ENCODE results near the gene XDH.

Gene XDH

DNA sequence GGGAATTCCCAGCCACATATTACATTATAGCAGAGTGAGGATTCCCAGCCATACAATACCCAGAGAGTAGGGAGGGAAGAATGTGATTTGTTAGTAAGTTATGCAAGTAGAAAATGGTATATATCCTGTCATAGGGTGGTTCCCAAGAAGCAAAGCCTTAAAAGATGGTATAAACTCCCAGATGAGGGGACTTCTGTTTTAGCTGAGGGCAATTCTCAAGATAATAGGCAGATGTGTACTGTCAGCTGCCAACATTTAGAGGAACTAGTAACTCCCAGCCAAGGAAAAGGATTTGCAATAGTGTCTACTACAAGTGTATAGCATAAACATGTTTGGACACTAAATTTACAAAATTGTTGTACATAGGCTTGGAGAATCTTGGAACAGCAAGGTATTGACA, 86.5 kb downstream of the XDH start:
- Histone ChIP-seq H3K4me1 (ENCODE audit: insufficient read depth, low read length, severe bottlenecking) (no peaks in the 10 kb centered on the region), H3K9me2 (ENCODE audit: low read depth, low read length) (no peaks in the 10 kb centered on the region), H3K79me2 (ENCODE audit: insufficient read depth, low read length) (no peaks in the 10 kb centered on the region), H3K27ac (ENCODE audit: low read depth, low read length, poor library complexity, severe bottlenecking) (no peak overlapping the region), H4K20me1 (ENCODE audit: insufficient read depth, low read length) (no peaks in the 10 kb centered on the region), H3F3A (ENCODE audit: insufficient read depth, low read length) (no peaks in the 10 kb centered on the region), H3K4me3 (ENCODE audit: low read depth, low read length, poor library complexity, severe bottlenecking) (no peak overlapping the region), H3K27me3 (ENCODE audit: insufficient read depth, low read length) (0 out of 2 replicates have a peak, but pooled peaks cover 1% of the 10 kb centered on the region), H3K4me2 (ENCODE audit: low read length) (no peak overlapping the region), H2AFZ (ENCODE audit: low read length) (no peak overlapping the region), H3K36me3 (ENCODE audit: insufficient read depth, low read length) (no peaks in the 10 kb centered on the region), H3K9ac (ENCODE audit: low read length) (no peak overlapping the region), H3K9me3 (ENCODE audit: low read length) (no peaks in the 10 kb centered on the region)
- TF ChIP-seq, protein P1, sequence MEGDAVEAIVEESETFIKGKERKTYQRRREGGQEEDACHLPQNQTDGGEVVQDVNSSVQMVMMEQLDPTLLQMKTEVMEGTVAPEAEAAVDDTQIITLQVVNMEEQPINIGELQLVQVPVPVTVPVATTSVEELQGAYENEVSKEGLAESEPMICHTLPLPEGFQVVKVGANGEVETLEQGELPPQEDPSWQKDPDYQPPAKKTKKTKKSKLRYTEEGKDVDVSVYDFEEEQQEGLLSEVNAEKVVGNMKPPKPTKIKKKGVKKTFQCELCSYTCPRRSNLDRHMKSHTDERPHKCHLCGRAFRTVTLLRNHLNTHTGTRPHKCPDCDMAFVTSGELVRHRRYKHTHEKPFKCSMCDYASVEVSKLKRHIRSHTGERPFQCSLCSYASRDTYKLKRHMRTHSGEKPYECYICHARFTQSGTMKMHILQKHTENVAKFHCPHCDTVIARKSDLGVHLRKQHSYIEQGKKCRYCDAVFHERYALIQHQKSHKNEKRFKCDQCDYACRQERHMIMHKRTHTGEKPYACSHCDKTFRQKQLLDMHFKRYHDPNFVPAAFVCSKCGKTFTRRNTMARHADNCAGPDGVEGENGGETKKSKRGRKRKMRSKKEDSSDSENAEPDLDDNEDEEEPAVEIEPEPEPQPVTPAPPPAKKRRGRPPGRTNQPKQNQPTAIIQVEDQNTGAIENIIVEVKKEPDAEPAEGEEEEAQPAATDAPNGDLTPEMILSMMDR (IDR thresholded peaks at IDR 0.05; ENCODE audit: low read length): no peak
- TF ChIP-seq EZH2 (IDR thresholded peaks at IDR 0.05; ENCODE audit: borderline replicate concordance, low read length): no peak

DNA sequence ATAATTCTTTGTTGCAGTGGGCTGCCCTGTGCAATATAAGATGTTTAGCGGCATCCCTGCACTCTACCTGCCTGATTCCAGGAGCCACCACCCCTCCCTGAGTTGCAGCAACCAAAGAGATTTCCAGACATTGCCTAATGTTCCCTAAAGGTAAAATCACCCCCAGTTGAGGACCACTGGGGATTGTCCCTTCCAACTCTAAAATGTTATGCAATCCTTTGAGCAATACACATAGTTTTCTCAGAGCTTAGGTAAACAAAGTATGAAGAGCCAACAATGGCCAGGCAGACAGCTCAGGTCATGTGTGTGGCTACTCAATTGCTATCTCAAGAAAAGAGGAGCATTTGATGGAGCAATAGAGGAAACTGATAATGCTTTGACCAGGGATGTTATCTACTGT, 87.0 kb downstream of the XDH start:
- Histone ChIP-seq H3K4me3 (ENCODE audit: low read depth, low read length, poor library complexity, severe bottlenecking) (no peak overlapping the region), H3K79me2 (ENCODE audit: insufficient read depth, low read length) (no peaks in the 10 kb centered on the region), H3K9me2 (ENCODE audit: low read depth, low read length) (no peaks in the 10 kb centered on the region), H3K27me3 (ENCODE audit: insufficient read depth, low read length) (no peaks in the 10 kb centered on the region), H4K20me1 (ENCODE audit: insufficient read depth, low read length) (no peaks in the 10 kb centered on the region), H3K9me3 (ENCODE audit: low read length) (no peaks in the 10 kb centered on the region), H3K27ac (ENCODE audit: low read depth, low read length, poor library complexity, severe bottlenecking) (no peak overlapping the region), H3F3A (ENCODE audit: insufficient read depth, low read length) (no peaks in the 10 kb centered on the region), H3K4me2 (ENCODE audit: low read length) (no peak overlapping the region), H3K4me1 (ENCODE audit: insufficient read depth, low read length, severe bottlenecking) (no peaks in the 10 kb centered on the region), H2AFZ (ENCODE audit: low read length) (no peak overlapping the region), H3K9ac (ENCODE audit: low read length) (no peak overlapping the region), H3K36me3 (ENCODE audit: insufficient read depth, low read length) (no peaks in the 10 kb centered on the region)
- no peak for TF ChIP-seq EZH2 (IDR thresholded peaks at IDR 0.05; ENCODE audit: borderline replicate concordance, low read length)
- TF ChIP-seq, protein P1 (IDR thresholded peaks at IDR 0.05; ENCODE audit: low read length): no peak

DNA sequence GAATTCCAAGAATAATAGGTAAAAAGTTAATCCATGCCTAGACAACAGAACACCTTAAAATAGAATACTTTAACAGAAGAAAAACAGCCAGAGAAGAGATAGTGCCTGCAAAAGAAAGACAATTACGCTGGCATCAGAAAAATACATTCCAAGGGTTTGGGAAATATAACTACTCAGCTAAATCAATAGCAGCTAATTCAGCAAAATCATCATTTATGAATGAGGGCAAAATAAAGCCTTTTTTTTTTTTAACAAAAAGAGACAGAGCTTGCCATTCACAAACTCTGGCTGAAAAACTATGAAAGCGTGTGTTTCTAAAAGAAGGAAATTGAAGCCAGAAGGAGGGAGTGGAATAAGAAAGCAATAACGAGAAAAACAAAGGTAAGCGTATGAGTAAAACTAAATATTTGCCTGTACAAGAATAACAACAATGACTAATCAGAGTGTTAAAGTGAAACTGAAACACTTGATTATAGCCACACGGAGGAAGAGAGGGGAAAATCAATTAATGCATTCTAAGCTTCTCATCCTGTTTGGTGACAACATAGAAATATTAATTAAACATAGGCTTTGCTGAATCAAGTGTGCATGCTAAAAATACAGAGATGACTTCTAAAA, 90.4 kb downstream of the XDH start:
- H3K4me1 ChIP-seq (ENCODE audit: insufficient read depth, low read length, severe bottlenecking): no peaks in the 10 kb centered on the region
- H3K9ac ChIP-seq (ENCODE audit: low read length): no peak overlapping the region
- H3F3A ChIP-seq (ENCODE audit: insufficient read depth, low read length): no peaks in the 10 kb centered on the region
- no peak overlapping the region for H3K4me3 ChIP-seq (ENCODE audit: low read depth, low read length, poor library complexity, severe bottlenecking)
- H3K4me2 ChIP-seq (ENCODE audit: low read length): 0 out of 2 replicates have a peak overlapping the region, but pooled peaks have one; percentile 4
- no peaks in the 10 kb centered on the region for H3K27me3 ChIP-seq (ENCODE audit: insufficient read depth, low read length)
- no peaks in the 10 kb centered on the region for H3K79me2 ChIP-seq (ENCODE audit: insufficient read depth, low read length)
- no peaks in the 10 kb centered on the region for H3K9me3 ChIP-seq (ENCODE audit: low read length)
- H3K36me3 ChIP-seq (ENCODE audit: insufficient read depth, low read length): no peaks in the 10 kb centered on the region
- H4K20me1 ChIP-seq (ENCODE audit: insufficient read depth, low read length): no peaks in the 10 kb centered on the region
- H2AFZ ChIP-seq (ENCODE audit: low read length): no peak overlapping the region
- no peaks in the 10 kb centered on the region for H3K9me2 ChIP-seq (ENCODE audit: low read depth, low read length)
- no peak for TF ChIP-seq EZH2 (IDR thresholded peaks at IDR 0.05; ENCODE audit: borderline replicate concordance, low read length)
- TF ChIP-seq, protein P1 (IDR thresholded peaks at IDR 0.05; ENCODE audit: low read length): no peak
- no peak overlapping the region for H3K27ac ChIP-seq (ENCODE audit: low read depth, low read length, poor library complexity, severe bottlenecking)
